Measurements from ENCODE around the gene TNFRSF17. TPM values are rescaled to one million over a fixed set of nuclear protein-coding genes. Genes with fewer than 3 reads are reported as not detected.
"Not testable (repeated sequence)": the region's sequence is repeated elsewhere in the genome, so short reads cannot be mapped to it uniquely, and the experiment has no call there.

Gene TNFRSF17
- 0.21 TPM for total RNA-seq

- Histone ChIP-seq H3K4me3 (ENCODE audit: low read length) (no peak within 1 kb of the TSS), H3K27me3 (ENCODE audit: insufficient read depth, low read length) (no peaks in the 10 kb centered on the region), H3K4me1 (ENCODE audit: insufficient read depth, low read length) (peaks cover 32% of the 10 kb centered on the region), H3K9me3 (ENCODE audit: low read depth, low read length) (no peaks in the 10 kb centered on the region)
Measured at GRCh38 chr16:11964761-11965551, at the start of gene TNFRSF17. TNFRSF17 (plus strand) TSS chr16:11965210; CDS start chr16:11965325, 115 bp downstream.

- H3K4me1 ChIP-seq (ENCODE audit: insufficient read depth, low read length): peaks cover 31% of the 10 kb centered on the region
- H3K9me3 ChIP-seq (ENCODE audit: low read depth, low read length): no peaks in the 10 kb centered on the region
- peak within 1 kb of the TSS; percentile 70 for H3K4me3 ChIP-seq (ENCODE audit: low read length)
- H3K27me3 ChIP-seq (ENCODE audit: insufficient read depth, low read length): no peaks in the 10 kb centered on the region
Measured at GRCh38 chr16:11915644-11916523, 49.1 kb upstream of the TNFRSF17 start, which contains the start of gene GSPT1. GSPT1 (minus strand) TSS chr16:11915956; CDS start chr16:11915720, 236 bp downstream.

DNA sequence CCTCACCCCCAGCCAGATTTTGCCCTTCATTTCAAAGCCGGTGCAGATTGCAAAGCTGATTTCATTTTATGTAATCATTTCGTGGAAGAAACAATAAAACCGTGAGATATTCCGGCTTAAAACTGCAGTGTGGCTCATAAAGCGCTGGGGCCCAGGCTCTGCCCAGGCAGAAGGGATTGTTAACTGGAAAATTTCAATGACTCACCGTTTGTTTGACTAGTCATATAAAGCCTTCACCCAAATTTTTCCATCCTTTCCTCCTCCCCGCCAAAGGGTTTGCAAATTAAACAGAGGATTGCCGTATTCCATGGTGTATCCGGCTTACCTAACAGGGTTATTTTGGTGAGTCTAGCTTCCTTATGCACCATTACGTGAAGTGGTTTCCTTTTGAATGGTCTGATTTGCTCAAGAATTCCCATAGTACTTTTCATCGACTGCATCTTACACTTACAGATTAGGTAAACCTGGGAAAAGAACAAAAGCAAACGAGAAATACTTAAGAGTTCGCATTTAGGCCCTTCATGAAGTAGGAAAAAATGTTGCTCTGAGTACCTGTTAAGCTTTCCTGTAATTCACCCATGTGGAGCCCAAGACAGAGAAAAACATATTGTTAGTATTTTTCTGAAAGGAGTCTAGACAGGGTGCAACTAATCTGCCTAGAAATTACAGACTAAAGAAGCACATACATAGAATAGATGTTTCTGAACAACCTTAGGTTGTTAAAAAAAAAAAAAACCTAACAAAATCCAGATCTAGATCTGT lies 48.3 kb upstream of the TNFRSF17 start:
- H3K4me1 ChIP-seq (ENCODE audit: insufficient read depth, low read length): peaks cover 23% of the 10 kb centered on the region
- no peaks in the 10 kb centered on the region for H3K27me3 ChIP-seq (ENCODE audit: insufficient read depth, low read length)
- peak overlapping the region; percentile 70 for H3K4me3 ChIP-seq (ENCODE audit: low read length)
- no peaks in the 10 kb centered on the region for H3K9me3 ChIP-seq (ENCODE audit: low read depth, low read length)

DNA sequence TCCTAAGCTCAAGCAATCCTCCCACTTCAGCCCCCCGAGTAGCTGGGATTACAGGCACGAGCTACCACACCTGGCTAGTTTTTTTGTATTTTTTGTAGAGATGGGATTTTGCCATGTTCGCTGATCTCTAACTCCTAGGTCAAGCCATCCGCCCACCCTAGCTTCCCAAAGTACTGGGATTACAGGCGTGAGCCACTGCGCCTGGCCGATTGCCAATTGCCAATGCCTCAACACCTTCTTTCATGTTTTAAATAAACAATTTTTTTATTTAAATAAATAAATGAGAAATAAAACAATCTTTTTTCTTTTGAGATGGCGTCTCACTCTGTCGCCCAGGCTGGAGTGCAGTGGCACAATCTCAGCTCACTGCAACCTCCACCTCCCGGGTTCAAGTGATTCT lies 41.0 kb upstream of the TNFRSF17 start:
- not testable (repeated sequence) for H3K9me3 ChIP-seq (ENCODE audit: low read depth, low read length); H3K4me3 ChIP-seq (ENCODE audit: low read length); H3K27me3 ChIP-seq (ENCODE audit: insufficient read depth, low read length); H3K4me1 ChIP-seq (ENCODE audit: insufficient read depth, low read length)

GRCh38 chr16:11927350-11927749 lies 37.7 kb upstream of the TNFRSF17 start:
- H3K27me3 ChIP-seq (ENCODE audit: insufficient read depth, low read length); H3K9me3 ChIP-seq (ENCODE audit: low read depth, low read length); H3K4me1 ChIP-seq (ENCODE audit: insufficient read depth, low read length); H3K4me3 ChIP-seq (ENCODE audit: low read length): not testable (repeated sequence)

DNA sequence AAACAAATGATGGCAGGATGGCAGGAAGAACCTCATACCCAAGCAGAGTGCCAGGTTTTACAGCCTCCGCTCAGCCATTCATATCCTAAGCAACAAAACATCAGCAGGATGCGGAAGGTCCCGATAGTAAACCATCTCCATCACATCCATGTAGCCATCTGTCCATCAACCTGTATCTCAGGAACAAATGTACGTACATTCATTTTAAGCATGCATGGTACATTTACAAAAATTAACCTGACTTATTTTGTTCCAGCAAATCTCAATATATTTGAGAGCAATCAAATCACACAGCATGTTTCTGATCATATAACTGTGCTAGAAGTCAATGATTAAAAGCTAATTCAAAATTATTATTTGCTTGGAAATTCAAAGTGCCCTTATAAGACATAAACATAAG lies 23.1 kb upstream of the TNFRSF17 start, which contains the start of gene NPIPB2:
Gene NPIPB2, minus strand, starts transcription at position 101 of the 400 bp plus-strand sequence. Its CDS starts 0 bp downstream, at position 101.
- not testable (repeated sequence) for H3K4me3 ChIP-seq (ENCODE audit: low read length); H3K4me1 ChIP-seq (ENCODE audit: insufficient read depth, low read length); H3K9me3 ChIP-seq (ENCODE audit: low read depth, low read length); H3K27me3 ChIP-seq (ENCODE audit: insufficient read depth, low read length)

DNA sequence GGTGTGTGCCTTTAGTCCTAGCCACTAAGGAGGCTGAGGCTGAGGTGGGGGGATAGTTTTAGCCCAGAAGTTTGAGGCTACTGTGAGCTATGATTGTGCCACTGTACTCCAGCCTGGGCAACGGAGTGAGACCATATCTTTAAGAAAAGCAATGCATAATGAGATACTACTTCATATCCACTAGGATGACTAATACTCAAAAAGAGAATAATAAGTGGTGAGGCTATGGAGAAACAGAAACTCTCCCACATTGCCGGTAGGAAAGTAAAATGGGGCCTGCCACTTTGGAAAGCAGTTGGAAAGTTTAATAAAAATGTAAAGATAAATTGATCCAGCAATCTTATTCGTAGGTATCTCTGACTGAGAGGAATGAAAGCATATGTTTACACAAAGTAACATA lies 18.6 kb upstream of the TNFRSF17 start:
- Histone ChIP-seq H3K4me1 (ENCODE audit: insufficient read depth, low read length) (no peaks in the 10 kb centered on the region), H3K9me3 (ENCODE audit: low read depth, low read length) (no peaks in the 10 kb centered on the region), H3K27me3 (ENCODE audit: insufficient read depth, low read length) (no peaks in the 10 kb centered on the region), H3K4me3 (ENCODE audit: low read length) (no peak overlapping the region)

DNA sequence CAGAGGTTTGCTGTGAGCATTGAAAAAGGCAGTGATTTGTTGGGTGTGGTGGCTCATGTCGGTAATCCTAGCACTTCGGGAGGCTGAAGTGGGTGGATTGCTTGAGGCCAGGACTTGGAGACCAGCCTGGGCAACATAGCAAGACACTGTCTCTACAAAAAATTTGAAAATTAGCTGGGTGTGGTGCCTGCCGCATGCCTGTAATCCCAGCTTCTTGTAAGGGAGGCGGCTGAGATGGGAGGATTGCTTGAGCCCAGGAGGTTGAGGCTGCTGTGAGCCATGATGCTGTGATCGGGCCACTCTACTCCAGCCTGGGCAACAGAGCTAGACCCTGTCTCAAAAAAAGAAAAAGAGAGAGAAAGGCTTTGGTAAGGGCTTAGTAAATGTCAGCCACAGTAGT lies 16.2 kb upstream of the TNFRSF17 start:
- H3K4me3 ChIP-seq (ENCODE audit: low read length): no peak overlapping the region
- no peaks in the 10 kb centered on the region for H3K4me1 ChIP-seq (ENCODE audit: insufficient read depth, low read length)
- no peaks in the 10 kb centered on the region for H3K27me3 ChIP-seq (ENCODE audit: insufficient read depth, low read length)
- no peaks in the 10 kb centered on the region for H3K9me3 ChIP-seq (ENCODE audit: low read depth, low read length)

DNA sequence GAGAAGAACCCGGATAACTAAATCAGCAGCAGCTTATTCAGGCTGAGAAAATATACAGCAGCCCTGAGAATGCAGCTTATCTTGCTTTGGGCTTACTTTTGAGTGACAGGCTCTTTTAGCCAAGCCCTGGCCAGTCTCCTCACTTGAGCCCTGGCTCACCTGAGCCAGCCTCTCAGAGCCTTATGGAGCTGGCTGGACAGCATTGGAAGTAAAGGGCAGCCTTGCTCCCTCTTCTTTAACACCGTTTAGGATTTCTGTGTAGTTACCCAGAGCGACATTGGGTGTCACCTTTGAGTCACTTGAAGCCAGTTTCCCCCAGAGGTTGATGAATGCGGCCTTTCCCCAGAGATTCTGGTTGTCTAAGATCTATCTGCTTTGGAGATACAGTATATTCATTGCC lies 15.5 kb upstream of the TNFRSF17 start:
- Histone ChIP-seq H3K9me3 (ENCODE audit: low read depth, low read length) (no peaks in the 10 kb centered on the region), H3K27me3 (ENCODE audit: insufficient read depth, low read length) (no peaks in the 10 kb centered on the region), H3K4me1 (ENCODE audit: insufficient read depth, low read length) (no peaks in the 10 kb centered on the region), H3K4me3 (ENCODE audit: low read length) (no peak overlapping the region)

- Histone ChIP-seq H3K4me3 (ENCODE audit: low read length) (no peak overlapping the region), H3K27me3 (ENCODE audit: insufficient read depth, low read length) (no peaks in the 10 kb centered on the region), H3K4me1 (ENCODE audit: insufficient read depth, low read length) (no peaks in the 10 kb centered on the region), H3K9me3 (ENCODE audit: low read depth, low read length) (no peaks in the 10 kb centered on the region)
Measured at GRCh38 chr16:11950388-11950787, 14.6 kb upstream of the TNFRSF17 start.

- H3K27me3 ChIP-seq (ENCODE audit: insufficient read depth, low read length); H3K9me3 ChIP-seq (ENCODE audit: low read depth, low read length); H3K4me1 ChIP-seq (ENCODE audit: insufficient read depth, low read length); H3K4me3 ChIP-seq (ENCODE audit: low read length): not testable (repeated sequence)
Measured at GRCh38 chr16:11953576-11953975, 11.4 kb upstream of the TNFRSF17 start.

GRCh38 chr16:11955713-11956123 lies 9.3 kb upstream of the TNFRSF17 start:
- Histone ChIP-seq H3K4me3 (ENCODE audit: low read length) (no peak overlapping the region), H3K27me3 (ENCODE audit: insufficient read depth, low read length) (no peaks in the 10 kb centered on the region), H3K4me1 (ENCODE audit: insufficient read depth, low read length) (peaks cover 4% of the 10 kb centered on the region)

DNA sequence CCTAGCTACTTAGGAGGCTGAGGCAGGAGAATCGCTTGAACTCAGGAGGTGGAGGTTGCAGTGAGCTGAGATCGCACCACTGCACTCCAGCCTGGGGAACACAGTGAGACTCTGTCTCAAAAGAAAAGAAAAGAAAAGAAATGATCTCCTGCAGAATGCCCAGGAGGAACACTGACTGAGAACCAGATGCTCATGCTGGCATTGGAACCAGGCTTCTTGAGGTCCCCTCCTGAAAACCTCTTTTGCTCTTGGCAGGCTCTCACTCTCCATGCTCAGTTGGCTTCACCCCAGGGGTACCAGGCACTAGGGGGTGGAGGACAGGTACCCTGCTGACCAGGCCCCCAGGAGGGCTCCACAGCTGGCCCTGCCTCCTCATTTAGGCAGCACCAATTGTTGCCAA lies 8.5 kb upstream of the TNFRSF17 start:
- H3K4me3 ChIP-seq (ENCODE audit: low read length): no peak overlapping the region

More at GRCh38 chr16:11955713-11956123, 9.3 kb upstream of the TNFRSF17 start:
- no peaks in the 10 kb centered on the region for H3K9me3 ChIP-seq (ENCODE audit: low read depth, low read length)

DNA sequence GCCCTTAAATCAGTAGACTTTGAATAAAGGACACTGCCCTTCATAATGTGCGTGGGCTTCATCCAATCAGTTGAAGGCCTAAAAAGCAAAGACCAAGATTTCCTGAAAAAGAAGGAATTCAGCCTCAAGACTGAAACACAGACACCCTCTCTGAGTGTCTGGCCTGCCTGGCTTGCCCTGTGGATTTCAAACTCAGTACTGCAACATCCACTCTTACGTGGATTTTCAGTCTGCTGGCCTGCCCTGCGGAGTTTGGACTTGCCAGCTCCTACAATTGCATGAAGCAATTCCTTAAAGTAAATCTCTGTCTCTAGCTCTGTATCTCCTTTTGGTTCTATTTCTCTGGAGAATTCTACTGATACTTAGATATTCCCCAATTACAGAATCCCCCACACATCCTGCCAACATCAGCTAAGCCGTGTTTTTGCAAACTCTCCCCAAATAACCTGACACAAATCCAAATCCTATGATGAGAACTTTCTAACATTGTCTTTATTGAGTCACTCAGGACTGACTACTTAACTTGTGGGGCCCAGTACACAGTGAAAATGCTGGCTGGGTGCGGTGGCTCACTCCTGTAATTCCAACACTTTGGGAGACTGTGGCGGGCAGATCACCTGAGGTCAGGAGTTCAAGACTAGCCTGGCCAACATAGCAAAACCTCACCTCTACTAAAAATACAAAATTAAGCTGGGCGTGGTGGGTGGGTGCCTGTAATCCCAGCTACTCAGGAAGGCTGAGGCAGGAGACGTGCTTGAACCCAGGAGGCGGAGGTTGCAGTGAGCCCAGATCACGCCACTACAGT lies 7.2 kb upstream of the TNFRSF17 start:
- Histone ChIP-seq H3K27me3 (ENCODE audit: insufficient read depth, low read length) (no peaks in the 10 kb centered on the region), H3K9me3 (ENCODE audit: low read depth, low read length) (no peaks in the 10 kb centered on the region)

More for the DNA sequence above, 8.5 kb upstream of the TNFRSF17 start:
- Histone ChIP-seq H3K27me3 (ENCODE audit: insufficient read depth, low read length) (no peaks in the 10 kb centered on the region), H3K4me1 (ENCODE audit: insufficient read depth, low read length) (peaks cover 4% of the 10 kb centered on the region), H3K9me3 (ENCODE audit: low read depth, low read length) (no peaks in the 10 kb centered on the region)

More for the DNA sequence above, 7.2 kb upstream of the TNFRSF17 start:
- Histone ChIP-seq H3K4me3 (ENCODE audit: low read length) (no peak overlapping the region), H3K4me1 (ENCODE audit: insufficient read depth, low read length) (peaks cover 9% of the 10 kb centered on the region)

All from mononuclear cell (primary cell).